CD14-positive monocyte (primary cell): ENCODE data around the gene ARHGEF19. TPM values are rescaled to one million over a fixed set of nuclear protein-coding genes. Genes with fewer than 3 reads are reported as not detected.

Experiments
- DNase-seq, 3 donors: peaks; one replicate each; pipeline ENCODE4 v3.0.0-alpha.2; 2011 to 2022
- H2AFZ ChIP-seq: 2 replicates; pipeline ENCODE4 v1.6.0; 2012; ENCODE audit warnings: mild to moderate bottlenecking, low read depth, low read length, inconsistent platforms; ENCODE audit not compliant: insufficient read depth, poor library complexity, severe bottlenecking
- H3K27ac ChIP-seq, 2 donors: 1 replicate in 1 of 2; 2 replicates in 1 of 2; pipeline ENCODE4 v1.5.1; 2012 to 2013; ENCODE audit warnings: low read length in 2 of 2, control low read depth in 1 of 2, inconsistent platforms in 1 of 2, low read depth in 1 of 2, mild to moderate bottlenecking in 1 of 2
- H3K27me3 ChIP-seq, 2 donors: one replicate each; pipeline versions ENCODE4 v1.6.0 to v1.6.1; 2011 to 2013; ENCODE audit warnings: low read length in 2 of 2; ENCODE audit not compliant: control insufficient read depth in 2 of 2, insufficient read depth in 2 of 2
- H3K36me3 ChIP-seq, 2 donors: replicated peaks in 1 of 2; 1 replicate in 1 of 2; 2 replicates in 1 of 2; pipeline versions ENCODE4 v1.5.1 to v1.6.1; 2012 to 2013; ENCODE audit warnings: low read length in 2 of 2, control low read depth in 1 of 2, inconsistent platforms in 1 of 2, mild to moderate bottlenecking in 1 of 2; ENCODE audit not compliant: insufficient read depth in 2 of 2, control insufficient read depth in 1 of 2
- H3K4me1 ChIP-seq, 2 donors: 1 replicate in 1 of 2; 2 replicates in 1 of 2; pipeline versions ENCODE4 v1.5.1 to v1.6.1; 2012 to 2013; ENCODE audit warnings: low read length in 2 of 2, control low read depth in 1 of 2, inconsistent platforms in 1 of 2, mild to moderate bottlenecking in 1 of 2, moderate library complexity in 1 of 2; ENCODE audit not compliant: insufficient read depth in 2 of 2, control insufficient read depth in 1 of 2
- H3K4me2 ChIP-seq: replicated peaks from 2 replicates; pipeline ENCODE3; 2012; ENCODE audit warnings: low read length, moderate library complexity, mild to moderate bottlenecking; ENCODE audit not compliant: poor library complexity, severe bottlenecking; ENCODE audit errors: extremely low read depth
- H3K4me3 ChIP-seq, 3 experiments: fragments of 200-600 bp in 1 of 3; sonication (generic) in 1 of 3; replicated peaks in 1 of 3; 1 replicate in 2 of 3; 2 replicates in 1 of 3; pipeline ENCODE4 v1.5.1; 2011 to 2013; ENCODE audit warnings: low read length in 3 of 3, mild to moderate bottlenecking in 3 of 3, control low read depth in 2 of 3, low read depth in 2 of 3, inconsistent platforms in 1 of 3, moderate library complexity in 1 of 3
- H3K79me2 ChIP-seq: 2 replicates; pipeline ENCODE4 v1.6.0; 2012; ENCODE audit warnings: mild to moderate bottlenecking, control low read depth, inconsistent platforms, low read length, moderate library complexity; ENCODE audit not compliant: insufficient read depth
- H3K9ac ChIP-seq: 2 replicates; pipeline ENCODE4 v1.6.0; 2017; ENCODE audit warnings: low read length, mild to moderate bottlenecking; ENCODE audit not compliant: insufficient read depth, poor library complexity, severe bottlenecking
- H3K9me3 ChIP-seq, 2 donors: replicated peaks in 1 of 2; 1 replicate in 1 of 2; 2 replicates in 1 of 2; pipeline versions ENCODE4 v1.5.1 to v1.6.1; 2012 to 2013; ENCODE audit warnings: low read length in 2 of 2, control low read depth in 1 of 2; ENCODE audit not compliant: control insufficient read depth in 1 of 2, insufficient read depth in 1 of 2
- H4K20me1 ChIP-seq: 2 replicates; pipeline ENCODE4 v1.6.0; 2012; ENCODE audit warnings: mild to moderate bottlenecking, low read length, control low read depth, moderate library complexity; ENCODE audit not compliant: insufficient read depth
- H3K27ac Mint-ChIP-seq, 7 donors: one replicate each; pipeline ENCODE4 v1.8.0; 2020; ENCODE audit warnings: mild to moderate bottlenecking in 7 of 7, mixed read lengths in 7 of 7, moderate library complexity in 6 of 7, inconsistent platforms in 2 of 7
- H3K27me3 Mint-ChIP-seq, 3 donors: one replicate each; pipeline ENCODE4 v1.8.0; 2021 to 2022; ENCODE audit warnings: low read depth in 3 of 3, mild to moderate bottlenecking in 3 of 3, mixed read lengths in 3 of 3, moderate library complexity in 3 of 3, inconsistent platforms in 1 of 3
- H3K36me3 Mint-ChIP-seq, 2 donors: one replicate each; pipeline ENCODE4 v1.8.0; 2020; ENCODE audit warnings: mixed read lengths in 2 of 2, inconsistent platforms in 1 of 2, mild to moderate bottlenecking in 1 of 2
- H3K4me1 Mint-ChIP-seq: one replicate; pipeline ENCODE4 v1.8.0; 2020; ENCODE audit warnings: mild to moderate bottlenecking, mixed read lengths
- H3K4me3 Mint-ChIP-seq, 2 donors: one replicate each; pipeline ENCODE4 v1.8.0; 2020; ENCODE audit warnings: mild to moderate bottlenecking in 2 of 2, mixed read lengths in 2 of 2, moderate library complexity in 1 of 2
- H3K9me3 Mint-ChIP-seq, 7 donors: one replicate each; pipeline ENCODE4 v1.8.0; 2020 to 2022; ENCODE audit warnings: mixed read lengths in 7 of 7, mild to moderate bottlenecking in 6 of 7, moderate library complexity in 6 of 7, inconsistent platforms in 2 of 7
- CTCF ChIP-seq: fragments of 200-600 bp; IDR thresholded peaks from one replicate; pipeline ENCODE4 v1.8.0; 2022; ENCODE audit warnings: antibody characterized with exemption, mild to moderate bottlenecking
- WGBS: methylation state at CpG from one replicate; pipeline ENCODE4 v1.1.5; 2013; ENCODE audit warnings: missing lambda C conversion rate; ENCODE audit not compliant: insufficient coverage; 5-methylcytosine and 5-hydroxymethylcytosine counted together
- intact Hi-C, 2 donors: fragments of 100-400 bp; cut with micrococcal nuclease; formaldehyde crosslinking; loops; one replicate each; pipeline versions ENCODE4 v1.15.0 to v1.15.1; 2023
- polyA plus RNA-seq, 3 donors: library from polyadenylated mRNA; depleted of rRNA in 1 of 3; unstranded in 2 of 3; stranded (reverse) in 1 of 3; fragments of 300-500 nt in 2 of 3; fragments of >200 nt in 1 of 3; fragmentation: Illumina TruSeq in 2 of 3; gene quantifications; 1 replicate in 2 of 3; 2 replicates in 1 of 3; pipeline ENCODE4 v1.2.3, GENCODE V29; 2012 to 2021

Gene ARHGEF19
- polyA plus RNA-seq, 3 donors = 2.2 to 7.9 (median 2.3) TPM

GRCh38 chr1:16251381-16251780, 38.9 kb upstream of the ARHGEF19 start:
- Histone ChIP-seq H3K9me3 (no peaks in the 10 kb centered on the region), H3K4me1 (peaks cover 16 to 23% of the 10 kb centered on the region in 2 donors), H3K36me3 (peaks cover 74 to 92% of the 10 kb centered on the region in 2 donors), H4K20me1 (peaks cover 33% of the 10 kb centered on the region), H3K27me3 (no peaks in the 10 kb centered on the region), H3K4me2 (no peak overlapping the region), H2AFZ (no peak overlapping the region), H3K79me2 (no peaks in the 10 kb centered on the region), H3K27ac (no peak overlapping the region), H3K9ac (no peak overlapping the region), H3K4me3 (no peak overlapping the region)
- H3K4me3 Mint-ChIP-seq = no peak overlapping the region
- H3K4me1 Mint-ChIP-seq = peaks cover 27% of the 10 kb centered on the region
- H3K27ac Mint-ChIP-seq = peak overlapping the region in 1 of 7 donors; percentile 15
- peaks cover 75 to 82% of the 10 kb centered on the region in 2 donors for H3K36me3 Mint-ChIP-seq
- intact Hi-C loops = no loop called here
- no peak for TF ChIP-seq CTCF
- 100% methylated on average over 4 of the region's 10 CpGs for WGBS
- no peak for DNase-seq
- H3K9me3 Mint-ChIP-seq = no peaks in the 10 kb centered on the region
- H3K27me3 Mint-ChIP-seq = peaks cover 0 to 3% (median 0%) of the 10 kb centered on the region in 3 donors

GRCh38 chr1:16250524-16251251, 38.2 kb upstream of the ARHGEF19 start:
- Mint-ChIP-seq H3K9me3 (no peaks in the 10 kb centered on the region), H3K4me3 (no peak overlapping the region), H3K27me3 (peaks cover 0 to 3% (median 0%) of the 10 kb centered on the region in 3 donors), H3K27ac (peak overlapping the region in 2 of 7 donors; percentile 13 to 60), H3K4me1 (peaks cover 27% of the 10 kb centered on the region), H3K36me3 (peaks cover 72 to 81% of the 10 kb centered on the region in 2 donors)
- Histone ChIP-seq H3K36me3 (peaks cover 68 to 92% of the 10 kb centered on the region in 2 donors), H4K20me1 (peaks cover 33% of the 10 kb centered on the region), H3K27me3 (no peaks in the 10 kb centered on the region), H3K27ac (no peak overlapping the region), H3K79me2 (no peaks in the 10 kb centered on the region), H3K9ac (no peak overlapping the region), H3K9me3 (no peaks in the 10 kb centered on the region), H3K4me3 (no peak overlapping the region), H3K4me2 (no peak overlapping the region), H2AFZ (no peak overlapping the region), H3K4me1 (peaks cover 16 to 23% of the 10 kb centered on the region in 2 donors)
- DNase-seq = no peak
- WGBS = 100% methylated on average over 7 of the region's 15 CpGs
- TF ChIP-seq CTCF = no peak
- intact Hi-C loops = no loop called here
